ENCODE data around the gene HCRTR2.

- TF ChIP-seq POLR2A (IDR thresholded peaks at IDR 0.05), result no peak
- no peak for TF ChIP-seq CTCF (IDR thresholded peaks at IDR 0.05)
Measured at GRCh38 chr6:55255113-55255512, 80.8 kb downstream of the HCRTR2 start.
